Endometrium (tissue), 2 donors: Measurements from ENCODE around the gene GRM7.

Source experiments
- FAIRE-seq: peaks from 2 replicates; lab custom pipeline; 2012; peaks lifted over from hg19 to GRCh38; lab: Jason Lieb, UNC
- donor health status: control.
- donor health status: control.

GRM7 gene

DNA sequence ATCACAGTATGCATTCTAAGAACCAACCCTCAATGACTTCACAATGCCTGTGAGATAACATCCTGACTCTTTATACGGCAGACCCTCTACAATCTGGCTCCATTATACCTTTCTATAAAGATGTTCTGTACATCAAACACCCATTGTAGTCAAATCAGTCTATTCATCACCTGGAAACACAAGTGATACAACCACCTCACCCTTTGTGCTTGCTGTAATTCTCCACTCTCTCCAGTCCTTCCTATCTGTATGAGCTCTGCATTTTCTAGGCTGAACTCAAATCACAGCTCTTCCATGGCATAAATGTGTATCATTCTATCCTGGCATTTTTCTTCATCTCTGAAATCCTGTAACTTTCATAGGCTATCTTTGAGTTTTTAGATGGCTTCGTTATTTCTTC lies 539.4 kb downstream of the GRM7 start:
- no peak for FAIRE-seq

DNA sequence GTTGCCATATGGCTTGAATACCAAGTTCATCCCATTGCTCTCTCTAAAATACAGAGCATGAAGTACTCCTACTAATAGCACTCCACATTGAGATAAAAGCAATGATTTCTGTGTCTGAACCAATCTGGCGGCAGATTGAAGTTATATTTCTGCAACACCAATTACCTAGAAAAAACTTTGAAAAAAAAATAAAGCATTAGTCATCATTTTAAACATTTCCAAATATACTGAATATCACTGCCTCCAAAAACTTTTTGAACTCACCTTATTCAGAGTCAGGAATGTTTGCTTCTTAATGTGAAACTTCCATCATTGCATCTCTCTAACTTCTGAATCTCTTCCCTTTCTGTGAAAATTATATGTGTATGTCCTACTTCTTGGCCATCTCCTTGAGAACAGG lies 540.5 kb downstream of the GRM7 start:
- no peak for FAIRE-seq

- no peak for FAIRE-seq
These were observed 546.2 kb downstream of the GRM7 start for GRCh38 chr3:7407107-7407506.

GRCh38 chr3:7410782-7411181 lies 549.9 kb downstream of the GRM7 start:
- no peak for FAIRE-seq

- no peak for FAIRE-seq
These were observed 560.1 kb downstream of the GRM7 start for GRCh38 chr3:7421065-7421464.

DNA sequence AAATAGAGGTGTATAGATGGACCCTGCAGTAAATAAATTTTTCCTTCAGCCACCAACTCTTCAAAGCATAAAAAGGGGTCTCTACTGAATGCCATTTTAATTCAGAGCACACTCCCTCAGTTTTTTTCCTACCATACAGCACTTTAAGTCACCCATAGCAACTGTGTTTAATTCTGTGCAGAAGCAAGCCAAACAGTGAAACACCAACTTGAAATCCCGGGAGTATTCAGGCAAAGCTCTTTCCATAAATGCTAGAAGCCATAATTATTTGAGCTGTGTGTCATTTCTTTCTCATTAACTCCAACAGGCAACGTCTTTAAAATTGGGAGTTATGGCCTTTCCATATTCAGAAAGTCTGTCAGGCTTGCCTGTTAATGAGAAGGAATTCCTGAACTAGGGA lies 562.1 kb downstream of the GRM7 start:
- FAIRE-seq = no peak

- FAIRE-seq = no peak
These were observed 563.1 kb downstream of the GRM7 start for GRCh38 chr3:7423995-7424394.

DNA sequence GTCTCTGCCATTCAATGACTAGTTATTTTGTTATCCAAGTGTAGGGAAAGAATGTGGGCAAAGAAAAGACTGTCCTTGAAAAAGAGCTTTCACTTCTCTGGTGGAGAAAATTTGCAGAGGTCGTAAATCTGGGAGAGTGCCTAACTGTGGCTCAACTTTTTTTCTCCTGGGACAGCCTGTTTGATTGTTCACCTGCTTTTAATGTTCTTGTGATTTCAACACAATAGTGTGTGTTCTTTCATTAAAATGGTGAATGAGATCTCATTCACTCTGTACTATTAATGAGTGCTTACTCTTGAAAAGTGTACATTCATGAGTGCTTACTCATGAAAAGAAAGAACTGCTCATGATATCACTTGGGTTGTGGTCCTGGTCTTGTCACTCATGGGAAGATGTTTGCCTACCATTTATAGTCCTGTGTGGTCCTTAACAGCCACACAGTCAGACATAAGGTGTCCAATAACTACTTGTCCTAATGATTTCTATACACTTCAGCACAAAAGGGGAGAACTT lies 567.3 kb downstream of the GRM7 start:
- FAIRE-seq = no peak

GRCh38 chr3:7432610-7433009 lies 571.7 kb downstream of the GRM7 start:
- no peak for FAIRE-seq

DNA sequence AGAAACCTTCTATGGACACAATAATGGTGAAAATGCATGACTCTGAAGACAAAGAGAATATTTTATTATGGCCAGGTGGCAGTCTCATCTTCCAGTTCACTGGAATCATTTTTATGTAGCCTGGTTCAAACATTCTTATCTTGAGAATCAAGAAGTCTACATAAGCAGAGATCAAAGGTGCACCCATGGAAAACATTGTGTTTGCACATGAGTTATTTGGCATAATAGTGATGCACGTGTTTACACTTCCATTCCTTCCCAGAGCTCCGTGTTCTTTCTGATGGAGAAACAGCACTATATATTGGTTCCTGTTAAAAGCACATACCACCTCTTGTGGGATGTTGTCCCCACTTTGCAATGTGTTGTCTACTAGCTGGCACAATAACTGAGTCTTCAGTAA lies 572.2 kb downstream of the GRM7 start:
- no peak for FAIRE-seq

DNA sequence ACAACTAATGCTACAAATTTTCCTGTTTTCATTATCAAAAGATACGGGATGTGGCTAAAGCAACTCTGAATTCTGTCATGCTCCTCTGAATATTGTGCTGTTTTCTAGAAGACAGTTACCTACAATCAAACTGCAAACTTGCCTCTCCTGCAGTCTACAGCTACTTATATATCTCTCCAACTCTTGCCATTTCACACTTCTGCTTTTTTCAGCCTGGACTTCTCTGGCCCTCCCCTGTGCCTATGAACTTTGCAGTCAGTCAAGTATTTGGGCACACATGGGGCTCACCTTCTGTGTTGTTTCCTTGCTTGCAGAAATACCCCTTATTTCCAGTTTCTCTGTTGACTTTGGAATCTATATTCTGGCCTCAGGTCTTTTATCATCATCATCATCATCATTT lies 575.6 kb downstream of the GRM7 start:
- FAIRE-seq = no peak

DNA sequence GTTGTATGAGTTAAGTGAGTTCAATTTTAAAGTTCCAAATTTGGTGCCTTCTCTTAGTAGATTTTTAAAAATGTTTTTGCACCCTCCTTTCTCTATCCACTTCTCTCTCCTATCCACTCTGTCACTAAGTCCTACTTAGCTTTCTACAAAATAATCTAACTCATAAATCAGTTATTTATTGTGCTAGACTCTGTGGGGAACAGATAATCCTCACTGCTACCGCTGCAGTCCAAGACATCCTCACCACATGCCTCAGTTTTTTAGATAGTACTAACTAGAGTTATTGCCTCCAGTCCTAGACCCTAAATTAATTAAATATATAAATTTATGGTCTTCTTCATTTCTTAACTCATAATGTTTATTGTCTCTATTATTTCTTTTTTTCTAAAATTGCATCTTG lies 576.3 kb downstream of the GRM7 start:
- FAIRE-seq = no peak

- no peak for FAIRE-seq
These were observed 578.3 kb downstream of the GRM7 start for GRCh38 chr3:7439101-7439680.

DNA sequence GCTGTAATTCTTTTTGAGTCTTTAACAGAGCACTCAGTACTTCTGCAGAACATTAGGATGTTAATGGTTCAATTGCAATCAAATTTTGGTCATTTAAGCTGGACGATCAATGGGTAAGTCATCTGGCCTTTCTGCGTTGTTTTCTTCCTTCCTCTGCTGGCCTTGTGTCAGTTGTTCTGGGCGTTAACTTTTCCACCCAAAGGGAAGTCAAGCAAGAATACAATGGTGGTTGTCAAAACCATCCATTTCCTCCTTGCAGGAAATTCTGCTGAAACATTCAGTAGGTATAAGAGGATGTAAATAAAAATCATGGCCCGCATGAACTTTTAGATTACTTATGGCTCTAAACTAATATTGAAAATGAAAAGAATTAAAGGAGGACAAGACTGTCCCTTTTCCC lies 584.0 kb downstream of the GRM7 start:
- FAIRE-seq = no peak

DNA sequence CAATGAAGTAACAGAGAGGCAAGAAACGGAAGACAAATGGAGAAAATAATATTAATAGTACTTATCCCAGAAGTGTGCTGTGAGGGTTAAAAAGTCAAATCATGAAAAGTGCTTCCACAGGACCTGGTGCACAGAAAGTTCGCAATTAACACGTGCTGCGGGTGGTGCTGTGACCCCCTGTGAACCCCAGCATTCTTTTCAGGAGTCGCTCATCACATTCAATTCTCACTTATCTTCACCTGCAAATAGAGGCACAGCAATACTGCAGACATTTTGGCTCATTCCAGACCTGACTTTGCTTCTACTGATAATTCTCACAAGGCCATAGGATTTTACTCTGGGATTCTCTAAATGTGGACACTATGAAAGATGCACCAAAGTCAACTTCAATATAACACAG lies 584.4 kb downstream of the GRM7 start:
- no peak for FAIRE-seq

DNA sequence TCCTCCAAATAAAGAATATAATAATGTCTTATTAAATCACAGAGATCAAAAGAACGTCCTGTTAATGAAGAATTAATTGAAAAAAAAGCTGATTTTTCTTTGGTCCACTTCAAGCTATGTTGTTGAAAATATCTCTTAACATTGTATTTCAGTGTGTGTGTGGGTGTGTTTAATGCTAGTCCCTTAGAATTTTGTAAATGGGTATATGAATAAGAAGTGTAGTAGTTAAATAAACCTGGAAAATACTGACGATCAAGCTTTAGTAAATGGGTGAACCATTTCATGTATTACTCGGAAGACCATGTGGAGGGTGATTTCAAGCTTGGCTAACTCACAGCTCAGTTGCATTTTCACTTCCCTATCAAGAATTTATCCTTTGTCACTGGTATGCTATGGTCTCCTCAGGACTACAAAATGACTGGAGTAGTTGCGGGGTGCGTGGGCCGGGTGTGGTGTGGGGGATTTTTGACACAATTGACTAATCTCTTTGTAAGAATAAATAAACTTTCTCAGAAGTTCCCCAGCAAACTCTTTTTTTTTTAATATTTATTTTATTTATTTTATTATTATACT lies 586.4 kb downstream of the GRM7 start:
- FAIRE-seq = no peak

- FAIRE-seq = no peak
These were observed 595.5 kb downstream of the GRM7 start for GRCh38 chr3:7456386-7456785.

- no peak for FAIRE-seq
These were observed 600.4 kb downstream of the GRM7 start for GRCh38 chr3:7461202-7461825.

GRCh38 chr3:7469866-7470265 lies 609.0 kb downstream of the GRM7 start:
- FAIRE-seq = no peak

- FAIRE-seq = no peak
These were observed 623.7 kb downstream of the GRM7 start for GRCh38 chr3:7484636-7485035.

DNA sequence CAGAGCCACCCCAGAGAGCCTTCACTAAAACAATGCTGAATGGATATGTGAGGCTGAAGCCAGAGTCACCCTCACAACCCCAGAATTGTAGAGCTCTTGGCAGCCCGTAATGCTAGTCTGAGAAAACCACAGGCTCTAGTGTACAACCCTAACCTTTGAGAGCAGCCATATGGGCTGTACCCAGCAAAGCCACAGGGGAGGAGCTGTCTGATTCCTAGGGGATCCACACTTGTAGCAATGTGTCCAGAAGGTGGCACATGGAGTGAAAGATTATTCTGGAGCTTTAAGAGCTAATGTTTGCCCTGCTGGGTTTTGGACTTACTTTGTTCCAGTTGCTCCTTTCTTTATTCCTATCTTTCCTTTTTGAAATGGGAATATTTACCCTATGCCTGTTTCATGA lies 626.8 kb downstream of the GRM7 start:
- FAIRE-seq = no peak

GRCh38 chr3:7489417-7489816 lies 628.5 kb downstream of the GRM7 start:
- FAIRE-seq = no peak

DNA sequence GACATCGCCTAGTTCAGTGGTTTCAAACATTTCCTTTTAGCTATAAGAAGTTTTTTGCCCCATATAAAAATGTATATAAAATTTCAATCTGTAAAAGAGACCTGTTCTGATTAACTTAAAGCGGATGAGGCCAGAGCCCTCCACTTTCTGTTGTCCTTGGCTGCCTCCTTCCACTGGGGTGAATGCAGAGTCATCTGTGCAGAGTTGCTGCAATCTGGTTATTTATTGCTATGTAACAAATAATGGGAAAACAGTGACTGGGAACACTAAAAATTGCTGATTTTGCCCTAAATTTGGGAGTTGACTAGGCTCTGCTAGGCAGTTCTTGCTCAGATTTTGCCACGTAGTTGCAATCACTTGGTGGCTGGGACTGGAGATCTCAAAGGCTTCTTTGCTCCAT lies 637.8 kb downstream of the GRM7 start:
- FAIRE-seq = no peak

- no peak for FAIRE-seq
These were observed 642.5 kb downstream of the GRM7 start for GRCh38 chr3:7503431-7503830.
